GM12878 (cell line): Measurements from ENCODE around the gene CBLIF. TPM values are rescaled to one million over a fixed set of nuclear protein-coding genes. Genes with fewer than 3 reads are reported as not detected.

ENCODE experiments used
- ATAC-seq: fragments of 200-7000 bp; cut with Tn5 transposase; 3 replicates; pipeline ENCODE4 v1.9.1; 2020; ENCODE audit warnings: mild to moderate bottlenecking, moderate library complexity
- BruUV-seq: library from RNA; stranded (reverse); fragments of 400-500 nt; replicated peaks from 2 replicates; lab custom pipeline; 2021; lab: Mats Ljungman, UMichigan
- CTCF ChIA-PET: fragments of 300-600 bp; sonication (Branson Sonifier 250); formaldehyde crosslinking; extraction: SDS; loops from one replicate; lab custom pipeline; 2021; ENCODE audit warnings: inconsistent platforms; lab: Yijun Ruan, JAX
- POLR2A ChIA-PET: fragments of 350-600 bp; formaldehyde crosslinking; extraction: SDS; loops from one replicate; lab custom pipeline; 2021; ENCODE audit warnings: inconsistent platforms; lab: Charles Lee
- RAD21 ChIA-PET: fragments of 300-600 bp; sonication (Branson Sonifier 250); formaldehyde crosslinking; loops from one replicate; lab custom pipeline; 2023; ENCODE audit warnings: antibody characterized with exemption; ENCODE audit not compliant: unreplicated experiment; lab: Charles Lee
- SMC1A ChIA-PET: fragments of 300-600 bp; sonication (Branson Sonifier 250); formaldehyde crosslinking; loops from one replicate; lab custom pipeline; 2023; ENCODE audit not compliant: unreplicated experiment, uncharacterized antibody; lab: Charles Lee
- DNase-seq: peaks from one replicate; pipeline ENCODE4 v3.0.0-alpha.2; 2011; ENCODE audit warnings: low read depth, low spot score
- FAIRE-seq: peaks from 3 replicates; lab custom pipeline; 2011; peaks lifted over from hg19 to GRCh38; lab: Jason Lieb, UNC
- H2AFZ ChIP-seq: 2 replicates; pipeline ENCODE4 v1.6.0; 2011; ENCODE audit warnings: low read depth, low read length, control low read depth; ENCODE audit not compliant: control insufficient read depth
- H3K27ac ChIP-seq: 2 replicates; pipeline ENCODE4 v1.5.1; 2011; ENCODE audit warnings: control low read depth; ENCODE audit not compliant: control insufficient read depth, insufficient read depth
- H3K27me3 ChIP-seq, 2 experiments: replicated peaks in 1 of 2; 2 replicates each; pipeline versions ENCODE4 v1.6.0 to v1.6.1; 2011; ENCODE audit warnings: low read length in 1 of 2; ENCODE audit not compliant: control insufficient read depth in 2 of 2, insufficient read depth in 2 of 2
- H3K36me3 ChIP-seq, 2 experiments: 2 replicates each; pipeline ENCODE4 v1.5.1; 2011; ENCODE audit warnings: low read length in 1 of 2; ENCODE audit not compliant: control insufficient read depth in 2 of 2, insufficient read depth in 2 of 2
- H3K4me1 ChIP-seq: 2 replicates; pipeline ENCODE4 v1.6.1; 2011; ENCODE audit warnings: mild to moderate bottlenecking, low read length, moderate library complexity, mixed read lengths; ENCODE audit not compliant: control insufficient read depth, insufficient read depth
- H3K4me2 ChIP-seq: 2 replicates; pipeline ENCODE4 v1.6.0; 2011; ENCODE audit warnings: control low read depth; ENCODE audit not compliant: control insufficient read depth, insufficient read depth
- H3K4me3 ChIP-seq: fragments of 200-600 bp; sonication (generic); 2 replicates; pipeline ENCODE4 v1.5.1; 2016
- H3K79me2 ChIP-seq: 2 replicates; pipeline ENCODE4 v1.6.0; 2011; ENCODE audit warnings: low read length; ENCODE audit not compliant: control insufficient read depth, insufficient read depth
- H3K9ac ChIP-seq: 2 replicates; pipeline ENCODE4 v1.8.0; 2011; ENCODE audit warnings: low read length, control low read depth, mixed read lengths; ENCODE audit not compliant: control insufficient read depth, insufficient read depth
- H3K9me3 ChIP-seq: replicated peaks from 3 replicates; pipeline ENCODE4 v1.5.1; 2011; ENCODE audit warnings: mild to moderate bottlenecking, low read length; ENCODE audit not compliant: control insufficient read depth, insufficient read depth
- H4K20me1 ChIP-seq: 2 replicates; pipeline ENCODE4 v1.6.0; 2011; ENCODE audit not compliant: control insufficient read depth, insufficient read depth
- CREB1 ChIP-seq: IDR thresholded peaks from 2 replicates; pipeline ENCODE4 v1.6.1; 2012; ENCODE audit warnings: low read depth, mild to moderate bottlenecking, inconsistent platforms
- HDGF ChIP-seq: fragments of 450-650 bp; IDR thresholded peaks from 2 replicates; pipeline ENCODE4 v1.6.1; 2016; ENCODE audit warnings: antibody characterized with exemption
- IRF3 ChIP-seq: fragments of 450-650 bp; IDR thresholded peaks from 2 replicates; pipeline ENCODE4 v1.6.1; 2014; ENCODE audit warnings: mild to moderate bottlenecking
- JUNB ChIP-seq: IDR thresholded peaks from 2 replicates; pipeline ENCODE4 v1.6.1; 2016; ENCODE audit warnings: antibody characterized with exemption, mild to moderate bottlenecking
- JUND ChIP-seq: IDR thresholded peaks from 2 replicates; pipeline ENCODE4 v1.6.1; 2012; ENCODE audit warnings: low read depth, mild to moderate bottlenecking, low read length, improper control_type of control experiment, moderate library complexity
- KAT2A ChIP-seq: conservative IDR thresholded peaks from 2 replicates; pipeline ENCODE4 v1.6.1; 2011; ENCODE audit warnings: low read depth, low read length; ENCODE audit not compliant: control insufficient read depth
- MAX ChIP-seq: IDR thresholded peaks from 2 replicates; pipeline ENCODE4 v1.6.1; 2012; ENCODE audit warnings: low read depth, low read length, improper control_type of control experiment
- PRDM15 ChIP-seq: fragments of 450-650 bp; formaldehyde crosslinking; IDR thresholded peaks from 2 replicates; pipeline ENCODE4 v1.4.0; 2020; ENCODE audit warnings: mild to moderate bottlenecking, moderate library complexity
- REST ChIP-seq: IDR thresholded peaks from 2 replicates; pipeline ENCODE4 v1.6.1; 2012; ENCODE audit warnings: mild to moderate bottlenecking, low read depth, low read length
- TAF1 ChIP-seq: IDR thresholded peaks from 2 replicates; pipeline ENCODE4 v1.6.1; 2011; ENCODE audit warnings: mild to moderate bottlenecking, low read depth, low read length, borderline replicate concordance
- YY1 ChIP-seq: IDR thresholded peaks from 2 replicates; pipeline ENCODE4 v1.6.1; 2011; ENCODE audit warnings: low read depth, mild to moderate bottlenecking, low read length
- in situ Hi-C: fragments of 300-500 bp; cut with MboI; formaldehyde crosslinking; loops from 9 replicates; pipeline ENCODE4 v1.14.3; 2018; ENCODE audit warnings: mixed read lengths
- intact Hi-C: fragments of 100-400 bp; cut with micrococcal nuclease; formaldehyde crosslinking; loops from one replicate; pipeline ENCODE4 v1.14.2; 2022; ENCODE audit not compliant: unreplicated experiment
- polyA plus RNA-seq, 11 experiments: library from polyadenylated mRNA; depleted of rRNA in 4 of 11; unstranded in 6 of 11; stranded (reverse) in 5 of 11; fragments of >200 nt; fragmentation: Nextera tagmentation in 4 of 11; fragmentation: Illumina TruSeq in 1 of 11; extraction: Ambion mirVana in 4 of 11; extraction: Trizol in 1 of 11; gene quantifications; 1 replicate in 1 of 11; 2 replicates in 10 of 11; pipeline versions ENCODE4 v1.2.1 to v1.2.3, GENCODE V29; 2011 to 2016; ENCODE audit warnings: inconsistent platforms in 2 of 11, missing spikeins in 2 of 11, low read depth in 1 of 11
- total RNA-seq, 4 experiments: library from RNA; depleted of rRNA in 3 of 4; stranded (reverse); fragments of >200 nt in 3 of 4; fragmentation: Illumina TruSeq in 1 of 4; extraction: Trizol in 1 of 4; gene quantifications; 2 replicates each; pipeline versions ENCODE4 v1.2.1 to v1.2.3, GENCODE V29; 2013 to 2021
- TF ChIP-seq, protein P1 (sequence below): fragments of 450-650 bp; formaldehyde crosslinking; IDR thresholded peaks from 2 replicates; pipeline ENCODE4 v1.5.0; 2022; ENCODE audit warnings: mild to moderate bottlenecking, missing genetic modification characterization

Gene CBLIF
- total and polyA plus RNA-seq, 10 of the 15 experiments (the other 5 are each of a cell fraction or from before 2014, with no cell fraction given): not detected

DNA sequence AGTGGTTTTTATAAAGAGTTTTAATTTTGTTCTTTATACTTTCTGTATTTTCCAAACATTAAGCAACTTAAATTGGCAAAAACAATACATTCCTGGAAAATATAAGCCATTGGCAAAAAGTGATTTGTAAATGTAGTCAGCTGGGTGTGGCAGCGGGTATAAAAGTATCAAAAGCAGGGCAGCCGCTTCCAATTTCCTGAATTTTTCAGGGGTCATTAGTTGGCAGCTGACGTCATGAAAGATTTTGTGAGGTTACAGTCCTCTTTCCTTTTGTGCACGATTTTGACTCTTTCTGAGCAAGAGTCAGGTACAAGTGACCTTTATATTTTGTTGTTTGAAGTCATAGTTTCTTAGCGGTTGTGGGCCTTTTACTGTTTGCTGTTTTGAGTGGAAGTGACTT, 33.3 kb upstream of the CBLIF start, which contains the start of gene OOSP3 (continued):
- TF ChIP-seq REST (no peak), KAT2A (no peak), PRDM15 (CRISPR knock-in tag) (no peak)

GRCh38 chr11:59877784-59878183, 32.5 kb upstream of the CBLIF start:
- Histone ChIP-seq H3K79me2 (no peaks in the 10 kb centered on the region), H3K9me3 (no peaks in the 10 kb centered on the region)
- intact Hi-C loops: no loop called here
- TF ChIP-seq JUND (no peak), IRF3 (no peak), CREB1 (no peak), HDGF (no peak), TAF1 (no peak), YY1 (no peak), JUNB (no peak), MAX (no peak)
- TF ChIP-seq, protein P1, sequence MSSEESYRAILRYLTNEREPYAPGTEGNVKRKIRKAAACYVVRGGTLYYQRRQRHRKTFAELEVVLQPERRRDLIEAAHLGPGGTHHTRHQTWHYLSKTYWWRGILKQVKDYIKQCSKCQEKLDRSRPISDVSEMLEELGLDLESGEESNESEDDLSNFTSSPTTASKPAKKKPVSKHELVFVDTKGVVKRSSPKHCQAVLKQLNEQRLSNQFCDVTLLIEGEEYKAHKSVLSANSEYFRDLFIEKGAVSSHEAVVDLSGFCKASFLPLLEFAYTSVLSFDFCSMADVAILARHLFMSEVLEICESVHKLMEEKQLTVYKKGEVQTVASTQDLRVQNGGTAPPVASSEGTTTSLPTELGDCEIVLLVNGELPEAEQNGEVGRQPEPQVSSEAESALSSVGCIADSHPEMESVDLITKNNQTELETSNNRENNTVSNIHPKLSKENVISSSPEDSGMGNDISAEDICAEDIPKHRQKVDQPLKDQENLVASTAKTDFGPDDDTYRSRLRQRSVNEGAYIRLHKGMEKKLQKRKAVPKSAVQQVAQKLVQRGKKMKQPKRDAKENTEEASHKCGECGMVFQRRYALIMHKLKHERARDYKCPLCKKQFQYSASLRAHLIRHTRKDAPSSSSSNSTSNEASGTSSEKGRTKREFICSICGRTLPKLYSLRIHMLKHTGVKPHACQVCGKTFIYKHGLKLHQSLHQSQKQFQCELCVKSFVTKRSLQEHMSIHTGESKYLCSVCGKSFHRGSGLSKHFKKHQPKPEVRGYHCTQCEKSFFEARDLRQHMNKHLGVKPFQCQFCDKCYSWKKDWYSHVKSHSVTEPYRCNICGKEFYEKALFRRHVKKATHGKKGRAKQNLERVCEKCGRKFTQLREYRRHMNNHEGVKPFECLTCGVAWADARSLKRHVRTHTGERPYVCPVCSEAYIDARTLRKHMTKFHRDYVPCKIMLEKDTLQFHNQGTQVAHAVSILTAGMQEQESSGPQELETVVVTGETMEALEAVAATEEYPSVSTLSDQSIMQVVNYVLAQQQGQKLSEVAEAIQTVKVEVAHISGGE (CRISPR knock-in tag): no peak

More at GRCh38 chr11:59877784-59878183, 32.5 kb upstream of the CBLIF start:
- no peak for DNase-seq
- Histone ChIP-seq H4K20me1 (no peaks in the 10 kb centered on the region), H3K4me2 (no peak overlapping the region), H3K36me3 (no peaks in the 10 kb centered on the region), H2AFZ (no peak overlapping the region), H3K4me3 (no peak overlapping the region), H3K27me3 (no peaks in the 10 kb centered on the region), H3K27ac (no peak overlapping the region), H3K9ac (no peak overlapping the region), H3K4me1 (no peaks in the 10 kb centered on the region)
- ChIA-PET CTCF (no interaction called here), POLR2A (no interaction called here), RAD21 (no interaction called here), SMC1A (no interaction called here)
- no peak for ATAC-seq
- no peak for FAIRE-seq
- BruUV-seq: no TSS peak
- in situ Hi-C loops: no loop called here
